ENCODE results near the gene NFKBIL1. TPM values are rescaled to one million over a fixed set of nuclear protein-coding genes. Genes with fewer than 3 reads are reported as not detected.
A peak's percentile ranks its signal among the peaks of the same experiment; 100 is the strongest.
"Not testable (repeated sequence)": the region's sequence is repeated elsewhere in the genome, so short reads cannot be mapped to it uniquely, and the experiment has no call there.

Gene NFKBIL1
- total RNA-seq, 2 donors from 2014 or later = 5.6 to 27.0 TPM

GRCh38 chr6:31587791-31588777 lies 40.7 kb downstream of the NFKBIL1 start:
- Histone ChIP-seq H3K9me3 (no peaks in the 10 kb centered on the region), H3K4me1 (no peaks in the 10 kb centered on the region), H3K4me3 (no peak overlapping the region), H3K27me3 (no peaks in the 10 kb centered on the region), H3K27ac (no peak overlapping the region), H3K36me3 (replicated peaks in 1 of 2; ENCODE audit: insufficient read depth in 1 of 2, low read depth in 2 of 2) (no peaks in the 10 kb centered on the region)
- no peak for TF ChIP-seq CTCF (IDR thresholded peaks at IDR 0.05)
- TF ChIP-seq POLR2A (IDR thresholded peaks at IDR 0.05) = no peak
- DNase-seq = no peak
- intact Hi-C loops (cut with DNase I) = no loop called here
- WGBS, 2 donors = 56 to 61% methylated on average over 11 of the region's 12 CpGs
- no peak for ATAC-seq

- no peaks in the 10 kb centered on the region for H3K9me3 ChIP-seq
- no peak overlapping the region for H3K27ac ChIP-seq
- ATAC-seq = no peak
- no peak for DNase-seq
- no peaks in the 10 kb centered on the region for H3K36me3 ChIP-seq (replicated peaks in 1 of 2; ENCODE audit: insufficient read depth in 1 of 2, low read depth in 2 of 2)
- 36 to 46% methylated on average over 9 of the region's 9 CpGs for WGBS, 2 donors
- H3K4me1 ChIP-seq = no peaks in the 10 kb centered on the region
- no peak overlapping the region for H3K4me3 ChIP-seq
- TF ChIP-seq POLR2A (IDR thresholded peaks at IDR 0.05) (no peak), CTCF (IDR thresholded peaks at IDR 0.05) (no peak)
- H3K27me3 ChIP-seq = no peaks in the 10 kb centered on the region
- intact Hi-C loops (cut with DNase I) = no loop called here
Measured at GRCh38 chr6:31588871-31589650, 41.7 kb downstream of the NFKBIL1 start.

- not testable (repeated sequence) for H3K9me3 ChIP-seq; DNase-seq; H3K27me3 ChIP-seq; H3K27ac ChIP-seq; H3K36me3 ChIP-seq (replicated peaks in 1 of 2; ENCODE audit: insufficient read depth in 1 of 2, low read depth in 2 of 2); H3K4me3 ChIP-seq; H3K4me1 ChIP-seq; ATAC-seq
- WGBS, 2 donors = 63 to 69% methylated on average over 5 of the region's 5 CpGs
- intact Hi-C loops (cut with DNase I) = loop anchor here (10.0 kb wide), 1 partner anchor 96 kb away; the partner anchor contains the start of gene MICB
Measured at GRCh38 chr6:31590691-31591090, 43.3 kb downstream of the NFKBIL1 start.

GRCh38 chr6:31592396-31592771 lies 45.0 kb downstream of the NFKBIL1 start:
- Histone ChIP-seq H3K4me1 (no peaks in the 10 kb centered on the region), H3K36me3 (replicated peaks in 1 of 2; ENCODE audit: insufficient read depth in 1 of 2, low read depth in 2 of 2) (no peaks in the 10 kb centered on the region), H3K27ac (no peak overlapping the region), H3K27me3 (no peaks in the 10 kb centered on the region), H3K9me3 (no peaks in the 10 kb centered on the region), H3K4me3 (no peak overlapping the region)
- ATAC-seq (no peak), DNase-seq (no peak)
- WGBS, 2 donors = 78 to 87% methylated on average over 7 of the region's 7 CpGs
- no peak for TF ChIP-seq CTCF (IDR thresholded peaks at IDR 0.05)
- no peak for TF ChIP-seq POLR2A (IDR thresholded peaks at IDR 0.05)
- intact Hi-C loops (cut with DNase I) = loop anchor here (10.0 kb wide), 1 partner anchor 98 kb away; the partner anchor contains the start of gene MICB

GRCh38 chr6:31597006-31597405 lies 49.6 kb downstream of the NFKBIL1 start:
- H3K36me3 ChIP-seq (replicated peaks in 1 of 2; ENCODE audit: insufficient read depth in 1 of 2, low read depth in 2 of 2) = no peaks in the 10 kb centered on the region
- H3K27me3 ChIP-seq = no peaks in the 10 kb centered on the region
- DNase-seq = no peak
- no peak overlapping the region for H3K27ac ChIP-seq
- H3K9me3 ChIP-seq = no peaks in the 10 kb centered on the region
- no peak overlapping the region for H3K4me3 ChIP-seq
- peaks cover 5% of the 10 kb centered on the region for H3K4me1 ChIP-seq
- WGBS, 2 donors = 22 to 24% methylated on average over 2 of the region's 2 CpGs
- ATAC-seq = no peak
- intact Hi-C loops (cut with DNase I) = loop anchor here (5.0 to 10.0 kb wide), 2 partner anchors 50 to 102 kb away; partner anchors contain the start of genes ATP6V1G2, MICB and NFKBIL1
- TF ChIP-seq POLR2A (IDR thresholded peaks at IDR 0.05) (no peak), CTCF (IDR thresholded peaks at IDR 0.05) (peak in 5 of 7 experiments; percentile 9 to 43 (median 23))

Measured in body of pancreas (tissue), 4 donors.